HEK293T (cell line): ENCODE measurements around the gene CLK3.
"Not testable (repeated sequence)": the region's sequence is repeated elsewhere in the genome, so short reads cannot be mapped to it uniquely, and the experiment has no call there.

Source experiments
- CTCF ChIA-PET: fragments of 350-600 bp; formaldehyde crosslinking; extraction: SDS; loops from one replicate; lab custom pipeline; 2021; ENCODE audit warnings: antibody characterized with exemption, inconsistent platforms; lab: Yijun Ruan, JAX
- POLR2A ChIA-PET: fragments of 350-600 bp; formaldehyde crosslinking; extraction: SDS; loops from one replicate; lab custom pipeline; 2020; ENCODE audit warnings: antibody characterized with exemption, inconsistent platforms; lab: Yijun Ruan, JAX
- DNase-seq: peaks from one replicate; pipeline ENCODE4 v3.0.0; 2012; ENCODE audit warnings: mixed read lengths; ENCODE audit errors: extremely low spot score
- ARNT ChIP-seq: fragments of 450-650 bp; IDR thresholded peaks from 2 replicates; pipeline ENCODE4 v1.6.1; 2017; ENCODE audit warnings: mild to moderate bottlenecking
- BHLHE40 ChIP-seq: fragments of 450-650 bp; IDR thresholded peaks from 2 replicates; pipeline ENCODE4 v1.6.1; 2016; ENCODE audit warnings: mild to moderate bottlenecking, moderate library complexity, borderline replicate concordance
- CTBP1 ChIP-seq: fragments of 450-650 bp; IDR thresholded peaks from 2 replicates; pipeline ENCODE4 v1.6.1; 2016; ENCODE audit warnings: borderline replicate concordance
- ELF4 ChIP-seq: fragments of 450-650 bp; IDR thresholded peaks from 2 replicates; pipeline ENCODE4 v1.6.1; 2017; ENCODE audit warnings: antibody characterized with exemption
- FOXA1 ChIP-seq: fragments of 450-650 bp; IDR thresholded peaks from 2 replicates; pipeline ENCODE4 v1.6.1; 2016; ENCODE audit warnings: mild to moderate bottlenecking
- FOXK2 ChIP-seq: fragments of 450-650 bp; IDR thresholded peaks from 2 replicates; pipeline ENCODE4 v1.6.1; 2016; ENCODE audit warnings: mild to moderate bottlenecking
- FOXM1 ChIP-seq: fragments of 450-650 bp; IDR thresholded peaks from 2 replicates; pipeline ENCODE4 v1.6.1; 2017; ENCODE audit warnings: mild to moderate bottlenecking, borderline replicate concordance
- HDGF ChIP-seq: fragments of 450-650 bp; IDR thresholded peaks from 2 replicates; pipeline ENCODE4 v1.6.1; 2017; ENCODE audit warnings: antibody characterized with exemption, borderline replicate concordance
- L3MBTL2 ChIP-seq: fragments of 450-650 bp; conservative IDR thresholded peaks from 2 replicates; pipeline ENCODE4 v1.6.1; 2016; ENCODE audit warnings: mild to moderate bottlenecking
- LEF1 ChIP-seq: fragments of 450-650 bp; IDR thresholded peaks from 2 replicates; pipeline ENCODE4 v1.6.1; 2017; ENCODE audit warnings: mild to moderate bottlenecking, borderline replicate concordance
- NFRKB ChIP-seq: fragments of 450-650 bp; IDR thresholded peaks from 2 replicates; pipeline ENCODE4 v1.6.1; 2016; ENCODE audit warnings: mild to moderate bottlenecking, moderate library complexity
- SP1 ChIP-seq: fragments of 450-650 bp; IDR thresholded peaks from 2 replicates; pipeline ENCODE4 v1.6.1; 2017
- SUZ12 ChIP-seq: fragments of 450-650 bp; IDR thresholded peaks from 2 replicates; pipeline ENCODE4 v1.6.1; 2016; ENCODE audit warnings: mild to moderate bottlenecking
- TARDBP ChIP-seq: fragments of 450-650 bp; IDR thresholded peaks from 2 replicates; pipeline ENCODE4 v1.6.1; 2016
- ZNF384 ChIP-seq: fragments of 450-650 bp; IDR thresholded peaks from 2 replicates; pipeline ENCODE4 v1.6.1; 2016
- TF ChIP-seq, protein P1 (sequence below): fragments of 450-650 bp; IDR thresholded peaks from 2 replicates; pipeline ENCODE4 v1.6.1; 2016

CLK3 gene

DNA sequence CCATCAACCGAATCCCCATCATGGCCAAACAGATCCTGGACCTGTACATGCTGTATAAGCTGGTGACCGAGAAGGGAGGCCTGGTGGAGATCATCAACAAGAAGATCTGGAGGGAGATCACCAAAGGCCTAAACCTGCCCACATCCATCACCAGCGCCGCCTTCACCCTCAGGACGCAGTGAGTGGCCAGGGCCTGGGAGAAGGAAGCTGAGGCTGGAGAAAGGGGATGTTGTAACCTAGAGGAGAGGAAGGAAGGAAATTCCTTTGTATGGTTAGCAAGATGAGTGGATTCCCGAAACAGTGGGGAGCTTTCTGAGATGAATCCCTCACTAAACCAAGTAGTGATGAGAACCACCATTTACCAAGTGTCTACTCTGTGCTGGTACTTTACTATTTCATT lies 25.8 kb upstream of the CLK3 start:
- POLR2A ChIA-PET = no interaction called here
- CTCF ChIA-PET = no interaction called here
- no peak for DNase-seq
- TF ChIP-seq HDGF (no peak), ELF4 (no peak)

DNA sequence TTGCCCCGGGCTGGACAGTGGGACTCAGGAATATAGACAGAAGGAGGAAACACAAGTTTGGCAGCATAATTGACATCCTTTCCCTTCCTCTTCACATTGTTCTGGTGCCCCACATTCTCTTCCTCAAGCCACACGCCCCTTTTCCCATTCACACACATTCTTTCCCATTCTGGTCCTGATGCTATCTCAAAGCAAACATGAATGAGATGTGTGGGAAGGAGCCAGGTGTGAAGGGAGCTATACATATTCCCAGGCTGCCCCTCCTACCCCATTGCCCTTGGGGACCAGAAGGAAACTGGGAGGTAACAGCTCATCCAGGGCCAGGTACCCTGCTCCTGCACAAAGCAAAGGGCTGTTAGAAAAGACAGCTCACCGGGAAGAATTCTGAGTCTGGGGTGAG lies 23.4 kb upstream of the CLK3 start:
- ChIA-PET CTCF (no interaction called here), POLR2A (interaction anchor here (1.7 kb wide), 1 partner anchor 11 kb away, joined by 4 read pairs; no protein-coding TSS in a partner anchor)
- no peak for DNase-seq
- no peak for TF ChIP-seq TARDBP
- TF ChIP-seq, protein P1, sequence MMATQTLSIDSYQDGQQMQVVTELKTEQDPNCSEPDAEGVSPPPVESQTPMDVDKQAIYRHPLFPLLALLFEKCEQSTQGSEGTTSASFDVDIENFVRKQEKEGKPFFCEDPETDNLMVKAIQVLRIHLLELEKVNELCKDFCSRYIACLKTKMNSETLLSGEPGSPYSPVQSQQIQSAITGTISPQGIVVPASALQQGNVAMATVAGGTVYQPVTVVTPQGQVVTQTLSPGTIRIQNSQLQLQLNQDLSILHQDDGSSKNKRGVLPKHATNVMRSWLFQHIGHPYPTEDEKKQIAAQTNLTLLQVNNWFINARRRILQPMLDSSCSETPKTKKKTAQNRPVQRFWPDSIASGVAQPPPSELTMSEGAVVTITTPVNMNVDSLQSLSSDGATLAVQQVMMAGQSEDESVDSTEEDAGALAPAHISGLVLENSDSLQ = no peak
- no peak for TF ChIP-seq FOXA1
- no peak for TF ChIP-seq LEF1
- TF ChIP-seq SUZ12 = no peak
- no peak for TF ChIP-seq FOXK2
- no peak for TF ChIP-seq BHLHE40
- TF ChIP-seq ARNT = no peak
- TF ChIP-seq ZNF384 = no peak
- no peak for TF ChIP-seq CTBP1
- TF ChIP-seq ELF4 = no peak
- no peak for TF ChIP-seq SP1
- no peak for TF ChIP-seq FOXM1

DNA sequence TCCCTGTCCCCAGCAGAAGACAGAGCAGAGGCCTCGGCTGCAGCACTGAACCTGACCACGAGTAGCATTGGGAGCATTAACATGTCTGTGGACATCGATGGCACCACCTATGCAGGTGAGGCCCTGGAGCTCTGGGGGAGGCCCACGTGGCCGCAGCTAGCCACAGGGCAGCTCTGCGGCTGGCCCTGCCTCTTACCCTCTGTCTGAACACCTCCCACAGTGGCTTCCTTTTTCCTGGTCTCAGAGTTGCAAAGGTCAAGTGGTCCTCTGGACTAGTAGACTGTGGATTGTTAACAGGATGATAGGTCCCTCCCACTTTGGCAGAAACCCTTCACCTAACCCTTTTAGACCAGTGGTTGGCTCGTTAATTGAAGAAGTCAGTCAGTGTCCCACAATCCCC lies 22.5 kb upstream of the CLK3 start:
- ChIA-PET POLR2A (interaction anchor here (1.7 kb wide), 1 partner anchor 10 kb away, joined by 4 read pairs; no protein-coding TSS in a partner anchor), CTCF (interaction anchor here (0.6 kb wide), 1 partner anchor 120 kb away, joined by 3 read pairs; no protein-coding TSS in a partner anchor)
- DNase-seq = no peak
- TF ChIP-seq ZNF384 (no peak), HDGF (no peak), LEF1 (no peak), ARNT (no peak), SUZ12 (no peak), BHLHE40 (no peak), L3MBTL2 (no peak), FOXM1 (no peak), FOXA1 (no peak), ELF4 (no peak), FOXK2 (no peak), TARDBP (no peak), CTBP1 (no peak), SP1 (no peak), NFRKB (no peak)
- TF ChIP-seq, protein P1 = no peak

DNA sequence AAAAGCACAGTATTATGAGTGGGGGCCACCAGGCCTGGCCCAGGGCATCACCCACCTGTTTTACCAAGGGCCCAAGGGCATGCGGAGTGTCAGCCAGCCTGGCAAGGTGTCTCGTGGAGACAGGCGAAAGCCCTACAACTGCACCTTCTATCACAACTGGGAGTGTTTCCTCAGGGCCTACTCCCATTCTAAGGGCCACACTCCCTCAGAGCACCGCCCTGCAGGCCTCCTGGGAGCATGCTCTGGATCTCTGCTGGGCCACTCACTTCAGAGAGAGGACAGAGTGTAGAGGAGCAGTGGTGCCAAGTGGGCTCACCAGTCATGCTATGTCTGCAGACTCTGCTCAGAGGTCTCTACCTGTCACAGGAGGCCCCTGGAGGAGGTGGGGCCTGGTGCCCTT lies 21.2 kb upstream of the CLK3 start:
- no peak for DNase-seq
- ChIA-PET POLR2A (no interaction called here), CTCF (no interaction called here)
- TF ChIP-seq ZNF384 = no peak
- TF ChIP-seq ELF4 = no peak

DNA sequence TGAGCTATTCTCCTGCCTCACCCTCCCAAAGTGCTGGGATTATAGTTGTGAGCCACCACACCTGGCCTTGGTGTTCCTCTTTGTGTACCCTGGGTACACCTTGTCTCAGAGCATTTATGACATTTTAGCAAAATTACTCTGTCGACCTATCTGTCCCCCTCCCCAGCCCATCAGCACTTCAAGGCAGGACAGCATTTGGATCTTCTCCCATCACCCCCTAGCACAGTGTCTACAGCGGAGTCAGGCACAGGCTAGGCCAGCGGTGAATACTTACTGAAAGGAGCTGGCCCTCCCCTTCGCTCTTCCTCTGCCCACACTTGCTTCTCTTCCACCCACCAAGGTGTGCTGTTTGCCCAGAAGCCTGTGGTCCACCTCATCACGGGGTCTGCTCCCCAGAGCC lies 20.4 kb upstream of the CLK3 start:
- no peak for DNase-seq
- POLR2A ChIA-PET = no interaction called here
- CTCF ChIA-PET = no interaction called here
- no peak for TF ChIP-seq ZNF384
- TF ChIP-seq LEF1 = no peak
- TF ChIP-seq, protein P1 = no peak

DNA sequence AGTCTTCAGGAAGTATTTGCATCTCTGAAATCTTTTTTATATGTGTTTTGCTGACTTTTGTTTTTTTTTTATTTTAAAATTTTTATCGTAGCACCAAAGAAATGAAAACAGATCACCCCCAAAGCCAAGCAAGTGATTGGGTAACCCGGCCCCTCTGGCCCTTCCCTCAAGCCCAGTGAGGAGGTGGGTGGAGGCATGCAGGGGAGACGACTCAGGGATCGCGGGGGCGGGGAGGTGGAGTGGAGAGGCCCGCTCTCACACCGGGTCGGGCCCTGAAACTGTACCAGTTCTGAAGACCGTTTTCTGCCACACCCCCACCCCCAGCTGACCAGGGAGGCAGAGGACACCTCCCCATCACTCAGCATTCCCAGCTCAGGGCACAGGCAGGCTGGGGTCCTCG lies 18.9 kb upstream of the CLK3 start:
- POLR2A ChIA-PET, DNase-seq, CTCF ChIA-PET: not testable (repeated sequence)

DNA sequence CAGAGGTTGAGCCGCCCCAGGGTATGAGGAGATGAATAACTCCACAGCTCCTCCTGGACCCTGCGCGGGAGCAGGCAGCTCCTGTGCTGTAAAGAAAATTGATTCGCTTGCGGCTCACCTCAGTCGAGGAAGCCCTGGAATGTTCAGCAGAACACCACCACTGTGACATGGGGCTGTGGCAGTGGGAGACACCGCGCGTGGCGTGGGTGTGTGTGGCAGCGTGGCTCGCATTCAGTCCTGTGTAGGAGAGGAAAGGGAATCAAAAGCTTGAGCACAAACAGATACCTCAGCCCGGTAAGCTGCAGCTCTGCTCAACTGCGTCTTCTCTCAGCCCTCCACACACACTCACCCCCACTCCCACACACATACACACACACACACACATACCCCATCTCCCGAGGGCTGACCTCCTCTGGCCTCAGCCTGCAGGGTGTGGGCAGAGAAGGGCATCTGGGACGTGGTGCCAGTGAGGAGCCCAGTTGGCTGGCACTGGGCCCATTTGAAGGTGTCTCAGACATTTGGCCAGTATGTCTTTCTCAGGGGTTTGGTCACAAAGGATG lies 18.4 kb upstream of the CLK3 start:
- CTCF ChIA-PET = interaction anchor here (0.7 kb wide), 1 partner anchor 18 kb away, joined by 3 read pairs; no protein-coding TSS in a partner anchor
- not testable (repeated sequence) for DNase-seq
- POLR2A ChIA-PET = interaction anchor here (1.0 to 1.1 kb wide), 2 partner anchors 10 to 49 kb away, joined by 3 read pairs; no protein-coding TSS in a partner anchor
